ENCODE results near the gene OGA. TPM values are rescaled to one million over a fixed set of nuclear protein-coding genes. Genes with fewer than 3 reads are reported as not detected.

OGA gene
- total and polyA plus RNA-seq, 9 of the 15 experiments (the other 6 are each of a cell fraction or from before 2014, with no cell fraction given) = 13.5 to 73.5 (median 59.5) TPM

DNA sequence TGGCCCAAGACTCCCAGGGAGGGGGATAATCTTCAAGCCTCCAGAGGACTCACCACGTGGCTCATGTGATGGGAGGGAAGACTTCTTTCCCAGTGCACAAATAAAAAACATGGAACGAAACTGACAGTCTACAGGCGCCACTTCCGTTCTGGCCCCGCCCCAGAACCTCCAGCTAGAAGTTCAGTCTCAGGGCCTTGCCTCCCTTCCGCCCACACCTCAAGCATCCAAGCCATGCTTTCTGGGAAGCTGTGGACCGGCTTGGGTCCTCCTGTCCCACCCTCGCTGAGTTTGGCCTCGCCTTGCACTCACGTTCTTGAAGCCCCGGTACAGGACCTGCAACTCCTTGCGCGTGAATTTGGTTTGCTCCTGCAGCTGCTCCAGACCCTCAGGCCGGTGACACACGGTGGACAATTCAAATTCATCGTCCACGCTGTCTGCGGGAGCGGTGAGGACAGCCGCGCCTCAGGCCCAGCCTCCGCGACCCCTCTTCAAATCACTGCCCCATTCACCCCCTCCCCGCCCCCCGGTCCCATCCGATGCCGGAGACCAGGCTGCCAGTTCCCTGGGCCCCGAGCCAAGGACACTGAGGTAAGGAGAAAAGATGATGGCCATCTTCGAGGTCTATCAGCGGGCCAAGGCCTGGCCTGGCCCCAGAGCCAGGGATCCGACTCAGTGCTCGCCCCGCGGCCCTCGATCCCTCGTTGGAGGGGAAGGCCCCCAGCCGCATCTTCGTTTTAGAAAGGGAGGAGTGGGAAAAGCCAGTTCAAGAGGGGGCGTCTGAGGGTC is 10.7 kb upstream of the OGA start (continued):
- TF ChIP-seq PHF21A (IDR thresholded peaks at IDR 0.05; ENCODE audit: borderline replicate concordance, low read depth) = no peak
- TF ChIP-seq, protein P1, sequence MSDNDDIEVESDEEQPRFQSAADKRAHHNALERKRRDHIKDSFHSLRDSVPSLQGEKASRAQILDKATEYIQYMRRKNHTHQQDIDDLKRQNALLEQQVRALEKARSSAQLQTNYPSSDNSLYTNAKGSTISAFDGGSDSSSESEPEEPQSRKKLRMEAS (CRISPR knock-in tag; IDR thresholded peaks at IDR 0.05) = 0 out of 2 replicates have a peak, but pooled peaks have one; percentile 24
- TF ChIP-seq HNRNPL (IDR thresholded peaks at IDR 0.05; ENCODE audit: low read depth, low read length) = no peak
- no peak for TF ChIP-seq ZNF830 (CRISPR knock-in tag; IDR thresholded peaks at IDR 0.05)
- peak; percentile 23; the same call in 1 of the 2 replicates for TF ChIP-seq ZFX (CRISPR knock-in tag; IDR thresholded peaks at IDR 0.05)
- no peak for TF ChIP-seq GABPB2 (CRISPR knock-in tag; conservative IDR thresholded peaks at IDR 0.05)
- TF ChIP-seq FOXM1 (IDR thresholded peaks at IDR 0.05; ENCODE audit: low read depth) = no peak
- TF ChIP-seq FOXM1 (CRISPR knock-in tag; IDR thresholded peaks at IDR 0.05; ENCODE audit: low read depth) = no peak
- no peak for TF ChIP-seq ZKSCAN1 (IDR thresholded peaks at IDR 0.05; ENCODE audit: low read depth, low read length)
- no peak for TF ChIP-seq ETV6 (IDR thresholded peaks at IDR 0.05; ENCODE audit: borderline replicate concordance in 1 of 2, low read depth in 2 of 2, low read length in 1 of 2)
- no peak for TF ChIP-seq ETV6 (CRISPR knock-in tag; IDR thresholded peaks at IDR 0.05; ENCODE audit: borderline replicate concordance)
- no peak for TF ChIP-seq NFE2L1 (tag; IDR thresholded peaks at IDR 0.05; ENCODE audit: borderline replicate concordance, low read depth)
- no peak for TF ChIP-seq POLR2H (tag; IDR thresholded peaks at IDR 0.05; ENCODE audit: low read depth)
- TF ChIP-seq, protein P2, sequence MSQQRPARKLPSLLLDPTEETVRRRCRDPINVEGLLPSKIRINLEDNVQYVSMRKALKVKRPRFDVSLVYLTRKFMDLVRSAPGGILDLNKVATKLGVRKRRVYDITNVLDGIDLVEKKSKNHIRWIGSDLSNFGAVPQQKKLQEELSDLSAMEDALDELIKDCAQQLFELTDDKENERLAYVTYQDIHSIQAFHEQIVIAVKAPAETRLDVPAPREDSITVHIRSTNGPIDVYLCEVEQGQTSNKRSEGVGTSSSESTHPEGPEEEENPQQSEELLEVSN (IDR thresholded peaks at IDR 0.05; ENCODE audit: borderline replicate concordance in 1 of 2, extremely low read depth in 1 of 2, insufficient read depth in 1 of 2, insufficient read length in 1 of 2, low read depth in 1 of 2, low read length in 1 of 2, poor library complexity in 1 of 2, severe bottlenecking in 1 of 2) = peak in 1 of 2 experiments; percentile 27
- TF ChIP-seq CBFA2T3 (IDR thresholded peaks at IDR 0.05) = no peak
- TF ChIP-seq, protein P3, sequence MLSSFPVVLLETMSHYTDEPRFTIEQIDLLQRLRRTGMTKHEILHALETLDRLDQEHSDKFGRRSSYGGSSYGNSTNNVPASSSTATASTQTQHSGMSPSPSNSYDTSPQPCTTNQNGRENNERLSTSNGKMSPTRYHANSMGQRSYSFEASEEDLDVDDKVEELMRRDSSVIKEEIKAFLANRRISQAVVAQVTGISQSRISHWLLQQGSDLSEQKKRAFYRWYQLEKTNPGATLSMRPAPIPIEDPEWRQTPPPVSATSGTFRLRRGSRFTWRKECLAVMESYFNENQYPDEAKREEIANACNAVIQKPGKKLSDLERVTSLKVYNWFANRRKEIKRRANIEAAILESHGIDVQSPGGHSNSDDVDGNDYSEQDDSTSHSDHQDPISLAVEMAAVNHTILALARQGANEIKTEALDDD (IDR thresholded peaks at IDR 0.05) = no peak
- no peak for TF ChIP-seq GATAD2A (IDR thresholded peaks at IDR 0.05)
- TF ChIP-seq, protein P4, sequence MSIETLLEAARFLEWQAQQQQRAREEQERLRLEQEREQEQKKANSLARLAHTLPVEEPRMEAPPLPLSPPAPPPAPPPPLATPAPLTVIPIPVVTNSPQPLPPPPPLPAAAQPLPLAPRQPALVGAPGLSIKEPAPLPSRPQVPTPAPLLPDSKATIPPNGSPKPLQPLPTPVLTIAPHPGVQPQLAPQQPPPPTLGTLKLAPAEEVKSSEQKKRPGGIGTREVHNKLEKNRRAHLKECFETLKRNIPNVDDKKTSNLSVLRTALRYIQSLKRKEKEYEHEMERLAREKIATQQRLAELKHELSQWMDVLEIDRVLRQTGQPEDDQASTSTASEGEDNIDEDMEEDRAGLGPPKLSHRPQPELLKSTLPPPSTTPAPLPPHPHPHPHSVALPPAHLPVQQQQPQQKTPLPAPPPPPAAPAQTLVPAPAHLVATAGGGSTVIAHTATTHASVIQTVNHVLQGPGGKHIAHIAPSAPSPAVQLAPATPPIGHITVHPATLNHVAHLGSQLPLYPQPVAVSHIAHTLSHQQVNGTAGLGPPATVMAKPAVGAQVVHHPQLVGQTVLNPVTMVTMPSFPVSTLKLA (conservative IDR thresholded peaks at IDR 0.05) = 0 out of 4 replicates have a peak, but pooled peaks of 1 of the 2 experiments have one; percentile 33
- no peak for TF ChIP-seq MTA2 (IDR thresholded peaks at IDR 0.05; ENCODE audit: low read depth)
- TF ChIP-seq, protein P5, sequence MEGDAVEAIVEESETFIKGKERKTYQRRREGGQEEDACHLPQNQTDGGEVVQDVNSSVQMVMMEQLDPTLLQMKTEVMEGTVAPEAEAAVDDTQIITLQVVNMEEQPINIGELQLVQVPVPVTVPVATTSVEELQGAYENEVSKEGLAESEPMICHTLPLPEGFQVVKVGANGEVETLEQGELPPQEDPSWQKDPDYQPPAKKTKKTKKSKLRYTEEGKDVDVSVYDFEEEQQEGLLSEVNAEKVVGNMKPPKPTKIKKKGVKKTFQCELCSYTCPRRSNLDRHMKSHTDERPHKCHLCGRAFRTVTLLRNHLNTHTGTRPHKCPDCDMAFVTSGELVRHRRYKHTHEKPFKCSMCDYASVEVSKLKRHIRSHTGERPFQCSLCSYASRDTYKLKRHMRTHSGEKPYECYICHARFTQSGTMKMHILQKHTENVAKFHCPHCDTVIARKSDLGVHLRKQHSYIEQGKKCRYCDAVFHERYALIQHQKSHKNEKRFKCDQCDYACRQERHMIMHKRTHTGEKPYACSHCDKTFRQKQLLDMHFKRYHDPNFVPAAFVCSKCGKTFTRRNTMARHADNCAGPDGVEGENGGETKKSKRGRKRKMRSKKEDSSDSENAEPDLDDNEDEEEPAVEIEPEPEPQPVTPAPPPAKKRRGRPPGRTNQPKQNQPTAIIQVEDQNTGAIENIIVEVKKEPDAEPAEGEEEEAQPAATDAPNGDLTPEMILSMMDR (IDR thresholded peaks at IDR 0.05 in 2 of 3, conservative IDR thresholded peaks at IDR 0.05 in 1 of 3; ENCODE audit: insufficient read depth in 2 of 3, low read depth in 1 of 3, low read length in 3 of 3) = no peak
- TF ChIP-seq POLR2G (IDR thresholded peaks at IDR 0.05; ENCODE audit: low read depth, low read length) = peak; percentile 42; the same call in 1 of the 2 replicates
- no peak for TF ChIP-seq BDP1 (IDR thresholded peaks at IDR 0.05; ENCODE audit: insufficient read depth, insufficient read length)

All from K562 (cell line).